H9 (cell line): ENCODE measurements around the gene PLEKHM3. TPM values are rescaled to one million over a fixed set of nuclear protein-coding genes. Genes with fewer than 3 reads are reported as not detected.

ENCODE experiments used
- DNase-seq: peaks from one replicate; pipeline ENCODE4 v3.0.0-alpha.2; 2017
- H2AFZ ChIP-seq: one replicate; pipeline ENCODE4 v1.6.1; 2013; ENCODE audit warnings: mild to moderate bottlenecking, low read length, control low read depth, moderate library complexity
- H2AK5ac ChIP-seq: 2 replicates; pipeline ENCODE4 v1.6.1; 2013; ENCODE audit warnings: low read length, control low read depth, mixed read lengths; ENCODE audit not compliant: insufficient read length
- H2BK120ac ChIP-seq: one replicate; pipeline ENCODE4 v1.6.1; 2013; ENCODE audit warnings: low read depth, mild to moderate bottlenecking, low read length, control low read depth, inconsistent platforms; ENCODE audit not compliant: poor library complexity, severe bottlenecking
- H2BK12ac ChIP-seq: 2 replicates; pipeline ENCODE4 v1.6.1; 2013; ENCODE audit warnings: low read length, control low read depth, mixed read lengths, low read depth; ENCODE audit not compliant: insufficient read length
- H2BK15ac ChIP-seq: 2 replicates; pipeline ENCODE4 v1.6.1; 2013; ENCODE audit warnings: low read depth, low read length, control low read depth
- H2BK20ac ChIP-seq: one replicate; pipeline ENCODE4 v1.6.1; 2013; ENCODE audit warnings: low read depth, mild to moderate bottlenecking, low read length, control low read depth, inconsistent platforms; ENCODE audit not compliant: poor library complexity, severe bottlenecking
- H2BK5ac ChIP-seq: 2 replicates; pipeline ENCODE4 v1.6.1; 2013; ENCODE audit warnings: low read length, control low read depth, mixed read lengths; ENCODE audit not compliant: insufficient read length
- H3K14ac ChIP-seq: 2 replicates; pipeline ENCODE4 v1.6.1; 2013; ENCODE audit warnings: low read length, control low read depth; ENCODE audit not compliant: insufficient read depth
- H3K18ac ChIP-seq: 2 replicates; pipeline ENCODE4 v1.6.1; 2013; ENCODE audit warnings: low read depth, mild to moderate bottlenecking, mixed read lengths, low read length, control low read depth; ENCODE audit not compliant: insufficient read length
- H3K23ac ChIP-seq: 2 replicates; pipeline ENCODE4 v1.6.1; 2013; ENCODE audit warnings: low read length, control low read depth, mixed read lengths, low read depth; ENCODE audit not compliant: insufficient read length
- H3K23me2 ChIP-seq: 2 replicates; pipeline ENCODE4 v1.6.1; 2013; ENCODE audit warnings: low read depth, mild to moderate bottlenecking, mixed read lengths, low read length, control low read depth; ENCODE audit not compliant: insufficient read length, poor library complexity, severe bottlenecking
- H3K27ac ChIP-seq: 2 replicates; pipeline ENCODE4 v1.5.1; 2013; ENCODE audit warnings: low read length, control low read depth, mixed read lengths, low read depth; ENCODE audit not compliant: insufficient read length
- H3K27me3 ChIP-seq: 2 replicates; pipeline ENCODE4 v1.6.1; 2013; ENCODE audit warnings: low read length, control low read depth, inconsistent platforms; ENCODE audit not compliant: insufficient read depth
- H3K4ac ChIP-seq: 2 replicates; pipeline ENCODE4 v1.6.1; 2013; ENCODE audit warnings: low read depth, mild to moderate bottlenecking, control low read depth, inconsistent platforms, low read length, moderate library complexity
- H3K4me1 ChIP-seq: 2 replicates; pipeline ENCODE4 v1.6.1; 2013; ENCODE audit warnings: low read length, control low read depth, inconsistent platforms; ENCODE audit not compliant: insufficient read depth
- H3K4me2 ChIP-seq: 2 replicates; pipeline ENCODE4 v1.6.1; 2013; ENCODE audit warnings: low read length, control low read depth, mixed read lengths; ENCODE audit not compliant: insufficient read length, insufficient read depth
- H3K56ac ChIP-seq: 2 replicates; pipeline ENCODE4 v1.6.1; 2013; ENCODE audit warnings: low read depth, mild to moderate bottlenecking, mixed read lengths, low read length, control low read depth; ENCODE audit not compliant: insufficient read length
- H3K79me1 ChIP-seq: 2 replicates; pipeline ENCODE4 v1.6.1; 2013; ENCODE audit warnings: low read depth, mild to moderate bottlenecking, moderate library complexity, low read length, control low read depth, inconsistent platforms; ENCODE audit not compliant: insufficient read depth, poor library complexity, severe bottlenecking
- H3K79me2 ChIP-seq: 2 replicates; pipeline ENCODE4 v1.6.1; 2013; ENCODE audit warnings: low read length, control low read depth, inconsistent platforms; ENCODE audit not compliant: insufficient read depth
- H3K9ac ChIP-seq: 2 replicates; pipeline ENCODE4 v1.6.1; 2013; ENCODE audit warnings: low read length, control low read depth, mixed read lengths; ENCODE audit not compliant: insufficient read length; ENCODE audit errors: extremely low read depth
- H3K9me3 ChIP-seq: one replicate; pipeline ENCODE4 v1.6.1; 2013; ENCODE audit warnings: low read depth, low read length, inconsistent platforms; ENCODE audit not compliant: control insufficient read depth
- H3T11ph ChIP-seq: one replicate; pipeline ENCODE4 v1.6.1; 2013; ENCODE audit warnings: mild to moderate bottlenecking, low read length, control low read depth, inconsistent platforms
- H4K20me1 ChIP-seq: one replicate; pipeline ENCODE4 v1.6.1; 2013; ENCODE audit not compliant: control insufficient read depth, insufficient read length, insufficient read depth
- H4K5ac ChIP-seq: 2 replicates; pipeline ENCODE4 v1.6.1; 2013; ENCODE audit warnings: low read depth, mild to moderate bottlenecking, mixed read lengths, low read length, control low read depth; ENCODE audit not compliant: insufficient read length
- H4K8ac ChIP-seq: replicated peaks from 2 replicates; pipeline ENCODE4 v1.6.1; 2013; ENCODE audit warnings: low read length, control low read depth, mixed read lengths, low read depth; ENCODE audit not compliant: insufficient read length
- H4K91ac ChIP-seq: 2 replicates; pipeline ENCODE4 v1.6.1; 2013; ENCODE audit warnings: low read depth, mild to moderate bottlenecking, moderate library complexity, mixed read lengths, low read length, control low read depth; ENCODE audit not compliant: insufficient read length
- H3K27ac Mint-ChIP-seq, 3 experiments: 2 replicates in 2 of 3; 3 replicates in 1 of 3; pipeline ENCODE4 v1.8.0; 2020 to 2021; ENCODE audit warnings: mixed read lengths in 3 of 3, mild to moderate bottlenecking in 1 of 3, moderate library complexity in 1 of 3
- H3K27me3 Mint-ChIP-seq: 2 replicates; pipeline ENCODE4 v1.8.0; 2021; ENCODE audit warnings: low read depth, mild to moderate bottlenecking, moderate library complexity, mixed read lengths
- H3K36me3 Mint-ChIP-seq, 3 experiments: 2 replicates in 2 of 3; 3 replicates in 1 of 3; pipeline ENCODE4 v1.8.0; 2020 to 2021; ENCODE audit warnings: low read depth in 3 of 3, mixed read lengths in 3 of 3; ENCODE audit not compliant: insufficient read depth in 1 of 3
- H3K4me1 Mint-ChIP-seq, 2 experiments: 2 replicates each; pipeline ENCODE4 v1.8.0; 2020; ENCODE audit warnings: mixed read lengths in 2 of 2
- H3K4me3 Mint-ChIP-seq, 2 experiments: 2 replicates in 1 of 2; 3 replicates in 1 of 2; pipeline ENCODE4 v1.8.0; 2020 to 2021; ENCODE audit warnings: mild to moderate bottlenecking in 2 of 2, mixed read lengths in 2 of 2, moderate library complexity in 1 of 2
- H3K9me3 Mint-ChIP-seq, 2 experiments: 2 replicates in 1 of 2; 3 replicates in 1 of 2; pipeline ENCODE4 v1.8.0; 2020; ENCODE audit warnings: mild to moderate bottlenecking in 2 of 2, mixed read lengths in 2 of 2, moderate library complexity in 1 of 2
- CTCF ChIP-seq: fragments of 200-600 bp; sonication (generic); conservative IDR thresholded peaks from 3 replicates; pipeline ENCODE4 v1.8.0; 2021; ENCODE audit warnings: antibody characterized with exemption, mild to moderate bottlenecking
- WGBS: extraction: QIAGEN DNeasy Blood & Tissue Kit; methylation state at CpG from one replicate; pipeline ENCODE4 v1.1.7; 2013; ENCODE audit warnings: missing lambda C conversion rate, low lambda C conversion rate, mixed read lengths; ENCODE audit not compliant: insufficient read length; ENCODE audit errors: extremely low coverage; 5-methylcytosine and 5-hydroxymethylcytosine counted together
- total RNA-seq: library from RNA; stranded (reverse); gene quantifications from 2 replicates; pipeline ENCODE4 v1.2.1, GENCODE V29; 2021

Gene PLEKHM3
- total RNA-seq, 1 experiment from 2014 or later, result 7.5 TPM

- no peak overlapping the region for H3K4me2 ChIP-seq
- H3K18ac ChIP-seq, result no peak overlapping the region
- no peak overlapping the region for H3K4me3 Mint-ChIP-seq
- no peak overlapping the region for H2AFZ ChIP-seq
- no peak overlapping the region for H4K91ac ChIP-seq
- DNase-seq, result no peak
- H3K27me3 ChIP-seq, result no peaks in the 10 kb centered on the region
- peaks cover 33 to 42% of the 10 kb centered on the region in 2 experiments for H3K4me1 Mint-ChIP-seq
- H2BK15ac ChIP-seq, result no peak overlapping the region
- no peak overlapping the region for H3K14ac ChIP-seq
- H3K23ac ChIP-seq, result no peak overlapping the region
- peaks cover 5% of the 10 kb centered on the region for H3K4me1 ChIP-seq
- H2BK20ac ChIP-seq, result no peak overlapping the region
- H3K27ac ChIP-seq, result no peak overlapping the region
- H3K9ac ChIP-seq, result no peak overlapping the region
- no peak overlapping the region for H2AK5ac ChIP-seq
- no CpG with 5 or more reads among the region's 1 CpG for WGBS
- no peaks in the 10 kb centered on the region for H3K79me1 ChIP-seq
- H2BK12ac ChIP-seq, result no peak overlapping the region
- no peaks in the 10 kb centered on the region for H4K20me1 ChIP-seq
- H3K27ac Mint-ChIP-seq, result no peak overlapping the region; a peak in 1 of 7 replicates
- H3K27me3 Mint-ChIP-seq, result no peaks in the 10 kb centered on the region
- H2BK120ac ChIP-seq, result no peak overlapping the region
- H3K9me3 Mint-ChIP-seq, result no peaks in the 10 kb centered on the region
- no peaks in the 10 kb centered on the region for H3K79me2 ChIP-seq
- H4K5ac ChIP-seq, result no peak overlapping the region
- H3K36me3 Mint-ChIP-seq, result peaks cover 0 to 3% (median 0%) of the 10 kb centered on the region in 3 experiments; a peak in 2 of 7 replicates
- H3K9me3 ChIP-seq, result no peaks in the 10 kb centered on the region
- no peak overlapping the region for H4K8ac ChIP-seq
- no peak for TF ChIP-seq CTCF
- H3K4ac ChIP-seq, result no peak overlapping the region
- H2BK5ac ChIP-seq, result no peak overlapping the region
- H3K56ac ChIP-seq, result no peak overlapping the region
- H3T11ph ChIP-seq, result no peak overlapping the region
- no peaks in the 10 kb centered on the region for H3K23me2 ChIP-seq
These were observed 69.9 kb downstream of the PLEKHM3 start for GRCh38 chr2:207955456-207955855.
